ENCODE results near the gene FBL.

FBL gene

GRCh38 chr19:39842693-39843435 is 3.3 kb downstream of the FBL start:
- H3K9me3 ChIP-seq (ENCODE audit: control insufficient read depth, insufficient read depth, low read length) = no peaks in the 10 kb centered on the region
- peaks cover 14% of the 10 kb centered on the region for H3K36me3 ChIP-seq (ENCODE audit: insufficient read depth, low read length)
- peaks cover 15% of the 10 kb centered on the region for H3K4me1 ChIP-seq (ENCODE audit: insufficient read depth, low read length)
- H3K9ac ChIP-seq (ENCODE audit: low read depth, low read length) = no peak overlapping the region

DNA sequence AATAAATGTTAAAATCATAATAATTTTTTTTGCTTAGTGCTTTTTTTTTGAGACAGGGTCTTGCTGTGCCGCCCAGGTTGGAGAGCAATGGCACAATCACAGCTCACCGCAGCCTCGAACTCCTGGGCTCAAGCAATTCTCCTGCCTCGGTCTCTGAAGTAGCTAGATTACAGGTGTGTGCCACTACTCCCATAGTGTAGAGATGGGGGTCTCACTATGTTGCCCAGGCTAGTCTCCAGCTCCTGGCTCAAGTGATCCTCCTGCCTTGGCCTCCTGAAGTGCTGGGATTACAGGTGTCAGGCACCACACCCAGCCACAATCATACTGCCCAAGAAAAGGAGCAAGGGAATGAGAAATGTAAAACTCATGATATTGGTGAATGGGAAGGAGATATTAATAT is 5.1 kb downstream of the FBL start:
- Histone ChIP-seq H3K9ac (ENCODE audit: low read depth, low read length) (no peak overlapping the region), H3K4me1 (ENCODE audit: insufficient read depth, low read length) (peaks cover 6% of the 10 kb centered on the region; the same call in 1 of the 2 replicates), H3K36me3 (ENCODE audit: insufficient read depth, low read length) (peaks cover 22% of the 10 kb centered on the region), H3K9me3 (ENCODE audit: control insufficient read depth, insufficient read depth, low read length) (no peaks in the 10 kb centered on the region)

DNA sequence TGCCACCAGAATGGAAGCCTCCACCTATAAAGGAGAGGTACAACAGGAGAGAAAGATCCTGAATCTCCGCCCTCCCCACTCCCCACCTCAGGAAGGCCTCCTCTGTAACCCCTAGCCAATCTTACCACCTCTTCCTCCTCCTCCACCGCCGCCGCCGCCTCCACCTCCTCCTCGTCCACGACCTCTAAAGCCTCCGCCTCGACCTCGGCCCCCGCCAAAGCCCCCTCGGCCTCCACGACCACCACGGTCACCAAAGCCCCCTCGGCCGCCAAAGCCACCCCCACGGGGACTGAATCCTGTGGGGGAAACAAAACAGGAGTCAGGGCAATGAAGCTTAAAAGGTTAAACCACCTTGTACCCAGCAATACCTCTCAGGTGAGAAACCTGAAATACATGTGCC is 5.7 kb downstream of the FBL start:
- Histone ChIP-seq H3K4me1 (ENCODE audit: insufficient read depth, low read length) (peaks cover 6% of the 10 kb centered on the region; the same call in 1 of the 2 replicates), H3K36me3 (ENCODE audit: insufficient read depth, low read length) (peaks cover 22% of the 10 kb centered on the region), H3K9me3 (ENCODE audit: control insufficient read depth, insufficient read depth, low read length) (no peaks in the 10 kb centered on the region), H3K9ac (ENCODE audit: low read depth, low read length) (no peak overlapping the region)

- H3K9ac ChIP-seq (ENCODE audit: low read depth, low read length) = no peak overlapping the region
- no peaks in the 10 kb centered on the region for H3K9me3 ChIP-seq (ENCODE audit: control insufficient read depth, insufficient read depth, low read length)
- H3K36me3 ChIP-seq (ENCODE audit: insufficient read depth, low read length) = peaks cover 22% of the 10 kb centered on the region
- peaks cover 6% of the 10 kb centered on the region; the same call in 1 of the 2 replicates for H3K4me1 ChIP-seq (ENCODE audit: insufficient read depth, low read length)
Measured at GRCh38 chr19:39839678-39840327, 6.4 kb downstream of the FBL start.

GRCh38 chr19:39838569-39838968 is 7.6 kb downstream of the FBL start:
- no peaks in the 10 kb centered on the region for H3K4me1 ChIP-seq (ENCODE audit: insufficient read depth, low read length)
- no peak overlapping the region for H3K9ac ChIP-seq (ENCODE audit: low read depth, low read length)
- H3K9me3 ChIP-seq (ENCODE audit: control insufficient read depth, insufficient read depth, low read length) = no peaks in the 10 kb centered on the region
- peaks cover 26% of the 10 kb centered on the region for H3K36me3 ChIP-seq (ENCODE audit: insufficient read depth, low read length)

GRCh38 chr19:39837978-39838377 is 8.2 kb downstream of the FBL start:
- Histone ChIP-seq H3K9me3 (ENCODE audit: control insufficient read depth, insufficient read depth, low read length) (no peaks in the 10 kb centered on the region), H3K4me1 (ENCODE audit: insufficient read depth, low read length) (no peaks in the 10 kb centered on the region), H3K9ac (ENCODE audit: low read depth, low read length) (no peak overlapping the region), H3K36me3 (ENCODE audit: insufficient read depth, low read length) (peaks cover 26% of the 10 kb centered on the region)

- Histone ChIP-seq H3K36me3 (ENCODE audit: insufficient read depth, low read length) (peaks cover 26% of the 10 kb centered on the region), H3K4me1 (ENCODE audit: insufficient read depth, low read length) (no peaks in the 10 kb centered on the region)
Measured at GRCh38 chr19:39834287-39834841, 11.8 kb downstream of the FBL start.

GRCh38 chr19:39833464-39834286 is 12.5 kb downstream of the FBL start, which contains the start of gene DYRK1B:
Gene DYRK1B (minus strand): TSS chr19:39834162. CDS start chr19:39831867, 2,295 bp downstream.
- Histone ChIP-seq H3K36me3 (ENCODE audit: insufficient read depth, low read length) (peaks cover 20% of the 10 kb centered on the region), H3K4me1 (ENCODE audit: insufficient read depth, low read length) (no peaks in the 10 kb centered on the region), H3K9me3 (ENCODE audit: control insufficient read depth, insufficient read depth, low read length) (no peaks in the 10 kb centered on the region), H3K9ac (ENCODE audit: low read depth, low read length) (peak within 1 kb of the TSS; percentile 76)

More at GRCh38 chr19:39834287-39834841, 11.8 kb downstream of the FBL start:
- Histone ChIP-seq H3K9ac (ENCODE audit: low read depth, low read length) (no peak overlapping the region), H3K9me3 (ENCODE audit: control insufficient read depth, insufficient read depth, low read length) (no peaks in the 10 kb centered on the region)

GRCh38 chr19:39833160-39833463 is 13.1 kb downstream of the FBL start:
- H3K9ac ChIP-seq (ENCODE audit: low read depth, low read length) = peak overlapping the region; percentile 76
- no peaks in the 10 kb centered on the region for H3K4me1 ChIP-seq (ENCODE audit: insufficient read depth, low read length)
- H3K36me3 ChIP-seq (ENCODE audit: insufficient read depth, low read length) = peaks cover 14% of the 10 kb centered on the region
- no peaks in the 10 kb centered on the region for H3K9me3 ChIP-seq (ENCODE audit: control insufficient read depth, insufficient read depth, low read length)

DNA sequence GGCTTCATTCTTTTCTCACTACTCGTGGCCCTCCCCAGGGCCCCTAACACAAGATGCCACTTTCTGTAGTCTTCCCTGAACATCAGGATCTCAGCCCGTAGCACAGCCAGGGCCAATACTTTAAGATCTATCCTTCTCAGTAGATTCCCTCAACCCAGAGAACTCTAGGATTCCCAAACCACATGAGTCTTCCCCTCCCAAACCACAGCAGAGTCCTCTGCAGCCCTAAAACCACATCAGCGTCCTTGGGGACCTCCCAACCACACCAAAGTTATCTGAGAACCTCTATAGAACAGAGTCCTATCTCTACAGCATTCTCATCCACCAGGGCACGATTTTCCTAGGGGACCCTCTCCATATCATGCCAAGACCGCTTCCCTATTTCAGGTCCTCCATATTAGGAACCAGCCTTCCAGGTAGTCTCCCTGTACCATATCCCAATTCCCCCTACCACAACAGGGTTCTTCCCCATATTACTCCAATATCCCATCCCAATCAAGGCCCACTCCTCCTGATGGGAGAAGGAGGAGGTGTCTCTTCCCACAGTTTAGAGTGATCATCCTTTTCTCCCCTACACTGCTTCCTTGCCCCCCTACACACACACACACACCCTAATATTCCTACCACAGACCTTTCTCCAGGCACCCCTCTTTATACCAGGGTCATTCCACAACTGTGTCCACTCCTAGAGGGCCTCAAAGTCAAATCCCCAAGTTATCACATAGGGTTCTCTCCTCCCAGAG is 13.7 kb downstream of the FBL start:
- H3K36me3 ChIP-seq (ENCODE audit: insufficient read depth, low read length) = peaks cover 8% of the 10 kb centered on the region
- no peaks in the 10 kb centered on the region for H3K9me3 ChIP-seq (ENCODE audit: control insufficient read depth, insufficient read depth, low read length)
- peak overlapping the region; percentile 76 for H3K9ac ChIP-seq (ENCODE audit: low read depth, low read length)
- H3K4me1 ChIP-seq (ENCODE audit: insufficient read depth, low read length) = no peaks in the 10 kb centered on the region

DNA sequence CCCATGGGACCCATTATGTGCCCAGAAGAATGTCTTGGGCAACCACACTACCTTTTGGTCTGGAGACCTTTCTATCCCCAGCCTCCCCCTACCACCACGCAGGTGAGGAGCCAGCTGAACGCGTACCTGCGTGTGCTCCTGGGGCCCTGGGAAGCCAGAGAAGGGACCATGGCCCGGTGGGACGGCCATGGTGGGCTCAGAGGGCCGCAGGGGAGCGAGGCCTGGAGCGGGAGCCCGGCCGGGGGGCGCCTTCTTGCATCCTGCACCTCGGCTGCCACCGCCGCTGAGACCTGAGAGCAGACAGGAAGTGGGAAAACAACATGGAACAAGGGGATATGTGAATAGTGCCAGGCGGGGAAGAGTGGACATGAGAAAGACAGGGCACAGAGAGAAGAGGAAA is 14.5 kb downstream of the FBL start:
- no peak overlapping the region for H3K9ac ChIP-seq (ENCODE audit: low read depth, low read length)
- H3K9me3 ChIP-seq (ENCODE audit: control insufficient read depth, insufficient read depth, low read length) = no peaks in the 10 kb centered on the region
- H3K4me1 ChIP-seq (ENCODE audit: insufficient read depth, low read length) = no peaks in the 10 kb centered on the region
- H3K36me3 ChIP-seq (ENCODE audit: insufficient read depth, low read length) = peaks cover 3% of the 10 kb centered on the region; the same call in 1 of the 2 replicates

- H3K4me1 ChIP-seq (ENCODE audit: insufficient read depth, low read length) = no peaks in the 10 kb centered on the region
- no peaks in the 10 kb centered on the region for H3K9me3 ChIP-seq (ENCODE audit: control insufficient read depth, insufficient read depth, low read length)
- H3K9ac ChIP-seq (ENCODE audit: low read depth, low read length) = no peak overlapping the region
- H3K36me3 ChIP-seq (ENCODE audit: insufficient read depth, low read length) = peaks cover 3% of the 10 kb centered on the region; the same call in 1 of the 2 replicates
Measured at GRCh38 chr19:39830847-39831246, 15.3 kb downstream of the FBL start.

GRCh38 chr19:39830406-39830805 is 15.8 kb downstream of the FBL start:
- Histone ChIP-seq H3K9me3 (ENCODE audit: control insufficient read depth, insufficient read depth, low read length) (no peaks in the 10 kb centered on the region), H3K4me1 (ENCODE audit: insufficient read depth, low read length) (no peaks in the 10 kb centered on the region), H3K9ac (ENCODE audit: low read depth, low read length) (no peak overlapping the region), H3K36me3 (ENCODE audit: insufficient read depth, low read length) (peaks cover 3% of the 10 kb centered on the region; the same call in 1 of the 2 replicates)

Data from ES-I3 (cell line).